CD4-positive, alpha-beta T cell treated with Interleukin-2 at 100 ng/mL for 4 hours (primary cell): ENCODE measurements around the gene GRIK1.

Source experiments
- DNase-seq: peaks from one replicate; pipeline ENCODE4 v3.0.0-alpha.2; 2020; ENCODE audit warnings: low spot score

The GRIK1 gene

GRCh38 chr21:29909571-29909970, 30.2 kb downstream of the GRIK1 start:
- no peak for DNase-seq

GRCh38 chr21:29904359-29905282, 35.2 kb downstream of the GRIK1 start:
- no peak for DNase-seq

DNA sequence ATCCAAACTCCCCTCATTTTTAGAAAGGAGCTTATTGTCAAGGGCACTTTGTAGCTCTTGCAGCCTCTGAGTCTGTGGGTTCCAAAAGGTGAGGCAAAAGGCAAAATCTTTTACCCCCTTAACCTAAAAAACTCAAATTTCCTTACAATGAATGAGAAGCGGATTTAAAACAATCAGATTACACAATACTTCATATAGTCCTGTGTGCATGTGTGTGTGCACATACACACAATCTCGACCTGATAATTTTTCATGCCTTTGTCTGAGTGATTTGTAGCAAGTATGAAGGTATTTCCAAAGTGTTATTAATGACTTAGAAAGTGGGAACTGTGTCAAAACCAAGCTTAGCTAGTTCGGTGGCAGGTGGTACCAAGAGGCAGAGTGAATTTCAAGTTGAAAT, 42.9 kb downstream of the GRIK1 start:
- DNase-seq: no peak

DNA sequence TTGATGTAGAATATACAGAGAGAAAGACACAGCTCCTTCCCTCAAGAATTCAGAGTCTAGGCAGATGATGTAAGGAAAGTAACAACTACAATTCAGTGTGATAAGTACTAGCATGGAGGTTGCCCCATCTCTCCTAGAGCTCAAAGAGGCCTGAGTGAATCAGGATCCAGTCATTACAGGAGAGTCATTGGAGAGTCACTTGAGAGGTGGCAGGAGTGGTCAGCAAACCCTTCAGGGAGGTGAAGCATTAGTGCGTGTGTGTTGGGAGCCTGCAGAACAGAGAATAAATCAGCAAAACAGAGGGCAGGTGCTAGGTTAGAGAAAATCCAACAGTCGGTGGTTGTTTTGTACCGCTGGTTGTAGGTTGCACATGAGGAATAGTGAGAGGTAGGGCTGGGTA, 46.1 kb downstream of the GRIK1 start:
- no peak for DNase-seq

DNA sequence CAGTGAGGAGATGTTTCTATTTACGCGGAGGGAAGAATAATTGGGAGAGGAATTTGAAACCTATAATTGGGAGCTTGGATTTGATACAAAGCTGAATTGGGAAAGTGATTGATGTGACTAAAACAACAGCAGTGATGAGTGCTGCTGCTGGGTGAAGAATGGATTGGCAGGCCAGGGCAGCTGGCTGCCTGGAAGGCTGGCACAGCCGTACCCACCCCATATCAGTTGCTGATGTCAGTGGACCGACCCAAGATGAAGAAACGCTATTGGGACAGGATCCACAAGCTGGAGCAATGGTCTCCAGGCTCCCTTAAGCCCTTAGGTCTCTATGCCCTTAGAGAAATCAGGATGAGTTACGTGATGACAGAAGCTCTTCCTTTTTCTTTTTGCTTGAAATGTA, 47.4 kb downstream of the GRIK1 start:
- DNase-seq: no peak

DNA sequence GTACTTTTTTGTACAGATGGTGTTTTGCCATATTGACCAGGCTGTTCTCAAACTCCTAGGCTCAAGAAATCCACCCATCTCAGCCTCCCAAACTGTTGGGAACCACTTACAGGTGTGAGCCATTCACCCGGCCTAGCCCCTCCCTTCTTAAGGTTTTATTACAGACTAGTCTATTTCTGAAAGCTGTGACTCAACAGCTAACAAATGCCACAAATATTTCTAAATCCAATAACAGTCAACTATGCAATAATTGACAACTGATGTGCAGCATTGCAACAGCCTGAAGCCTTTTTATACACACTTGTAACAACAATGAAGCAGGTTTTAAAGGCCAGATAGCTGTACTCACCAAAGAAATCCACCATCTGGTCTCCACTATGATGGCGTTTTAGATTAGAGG, 51.4 kb downstream of the GRIK1 start:
- no peak for DNase-seq

- no peak for DNase-seq
Measured at GRCh38 chr21:29887313-29888009, 52.3 kb downstream of the GRIK1 start.

- no peak for DNase-seq
Measured at GRCh38 chr21:29885491-29885890, 54.3 kb downstream of the GRIK1 start.

- DNase-seq: no peak
Measured at GRCh38 chr21:29875873-29876272, 63.9 kb downstream of the GRIK1 start.

DNA sequence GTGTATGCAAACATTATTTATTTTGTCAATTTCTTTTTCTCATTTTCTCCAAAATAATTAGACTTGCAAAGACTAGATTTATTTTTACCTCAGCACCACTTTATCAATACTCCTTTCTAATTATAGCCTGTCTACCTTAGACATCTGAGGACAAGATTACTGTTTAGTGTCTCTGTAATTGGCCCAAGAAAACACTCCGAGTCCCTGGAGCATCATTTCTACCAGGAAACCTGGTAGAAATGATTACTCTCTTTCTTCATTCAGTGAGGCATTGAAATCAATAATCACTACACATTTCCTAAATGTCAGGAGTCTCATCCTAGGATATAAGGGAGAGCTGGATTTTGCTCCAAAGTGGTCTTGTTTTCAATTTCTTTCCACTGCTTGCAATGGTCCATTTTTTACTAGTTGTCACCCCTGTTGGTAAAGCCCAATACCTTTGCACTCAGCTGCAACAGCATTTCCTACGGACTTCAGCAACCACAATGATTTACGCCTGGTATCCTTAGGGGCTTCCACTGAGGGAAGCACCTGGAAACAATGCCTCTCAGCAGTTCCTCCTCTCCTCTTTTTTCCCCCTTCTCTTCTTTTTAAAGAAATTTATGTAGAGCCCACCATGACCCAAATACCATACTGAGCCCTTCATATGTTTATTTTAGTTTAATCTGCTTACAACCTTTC, 64.6 kb downstream of the GRIK1 start:
- DNase-seq: no peak

DNA sequence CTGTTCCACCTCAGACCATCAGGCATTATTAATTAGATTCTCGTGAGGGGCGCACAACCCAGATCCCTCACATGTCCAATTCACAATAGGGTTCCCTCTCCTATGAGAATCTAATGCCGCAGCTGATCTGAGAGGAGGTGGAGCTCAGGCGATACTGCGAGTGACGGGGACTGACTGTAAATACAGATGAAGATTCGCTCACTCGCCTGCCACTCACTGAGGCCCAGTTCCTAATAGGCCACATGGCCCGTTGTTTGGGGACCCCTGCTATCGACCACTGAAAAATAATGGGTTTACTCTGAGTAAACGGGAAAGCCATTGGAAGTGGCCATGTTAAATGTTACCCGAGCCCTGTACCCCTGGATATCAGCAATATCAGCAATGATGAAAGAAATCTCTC, 65.9 kb downstream of the GRIK1 start:
- DNase-seq: no peak

DNA sequence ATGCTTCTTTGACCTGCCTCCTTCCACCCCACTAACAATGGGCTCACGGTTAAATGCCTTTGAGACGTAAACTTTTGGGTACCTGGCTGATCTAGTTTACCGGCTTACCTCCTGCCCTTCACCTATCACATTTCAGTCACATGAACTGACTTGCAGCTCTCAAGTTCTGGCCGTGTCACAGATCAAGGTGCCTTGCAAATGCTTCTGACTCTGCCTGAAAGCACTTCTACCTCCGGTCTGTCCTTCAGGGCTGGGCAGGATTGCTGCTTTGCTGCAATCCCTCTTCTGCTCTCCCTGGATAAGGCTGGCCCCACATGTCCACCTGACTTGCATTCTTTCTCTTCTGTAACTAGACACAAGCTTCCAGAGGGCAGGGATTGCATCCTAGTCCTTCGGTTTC, 69.0 kb downstream of the GRIK1 start:
- DNase-seq: no peak

DNA sequence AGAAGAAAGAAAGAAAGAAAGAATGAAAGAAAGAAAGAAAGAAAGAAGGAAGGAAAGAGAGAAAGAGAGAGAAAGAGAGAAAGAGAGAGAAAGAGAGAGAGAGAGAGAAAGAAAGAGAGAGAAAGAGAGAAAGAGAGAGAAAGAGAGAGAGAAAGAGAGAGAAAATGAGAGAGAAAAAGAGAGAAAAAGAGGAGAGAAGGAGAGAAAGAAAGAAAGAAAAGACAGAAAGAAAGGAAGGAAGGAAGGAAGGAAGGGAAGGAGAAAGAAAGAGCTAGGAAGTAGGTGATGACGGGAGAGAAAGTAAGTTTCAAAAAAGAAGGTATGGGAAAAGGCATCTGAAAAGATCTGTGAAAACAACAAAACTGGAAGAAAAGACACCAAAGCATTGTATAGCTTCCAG, 72.0 kb downstream of the GRIK1 start:
- no peak for DNase-seq

GRCh38 chr21:29860346-29860745, 79.5 kb downstream of the GRIK1 start:
- no peak for DNase-seq

DNA sequence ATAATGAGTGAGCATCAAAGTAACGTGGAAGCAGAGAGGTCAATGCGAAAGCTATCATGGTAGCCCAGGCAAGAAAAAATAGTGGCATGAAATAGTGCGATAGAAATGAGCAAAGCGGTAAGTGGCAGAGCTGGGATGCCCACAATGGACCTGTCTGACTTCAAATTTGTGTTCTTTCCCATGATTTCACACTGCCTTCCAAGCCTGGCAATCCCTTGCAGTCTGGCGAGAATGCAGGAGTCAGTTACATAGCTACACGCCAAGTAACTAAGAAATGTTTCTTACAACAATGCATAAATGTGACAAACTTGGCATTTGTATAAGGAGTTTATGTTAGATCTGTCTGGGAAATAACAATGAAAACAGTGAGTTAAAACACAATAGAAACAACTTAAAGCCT, 82.6 kb downstream of the GRIK1 start:
- DNase-seq: no peak

GRCh38 chr21:29854795-29855194, 85.0 kb downstream of the GRIK1 start:
- no peak for DNase-seq

DNA sequence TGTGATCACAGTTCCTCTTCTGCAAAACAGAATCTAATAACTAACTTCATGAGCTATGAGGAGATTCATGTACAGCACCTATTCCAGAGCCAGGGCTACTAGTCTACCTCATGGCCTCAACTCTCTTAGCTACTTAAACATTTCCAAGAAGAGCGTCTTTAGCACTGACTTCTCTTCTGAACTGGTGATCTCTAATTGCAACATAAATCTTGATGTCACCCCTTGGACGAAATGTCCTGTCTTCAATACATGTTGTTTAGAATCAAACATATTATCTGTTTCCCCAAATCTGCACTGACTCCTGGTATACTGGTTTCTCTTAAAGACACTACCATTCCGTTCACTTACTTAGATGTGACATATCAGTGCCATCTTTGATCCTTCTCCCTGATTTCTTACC, 88.2 kb downstream of the GRIK1 start:
- no peak for DNase-seq

DNA sequence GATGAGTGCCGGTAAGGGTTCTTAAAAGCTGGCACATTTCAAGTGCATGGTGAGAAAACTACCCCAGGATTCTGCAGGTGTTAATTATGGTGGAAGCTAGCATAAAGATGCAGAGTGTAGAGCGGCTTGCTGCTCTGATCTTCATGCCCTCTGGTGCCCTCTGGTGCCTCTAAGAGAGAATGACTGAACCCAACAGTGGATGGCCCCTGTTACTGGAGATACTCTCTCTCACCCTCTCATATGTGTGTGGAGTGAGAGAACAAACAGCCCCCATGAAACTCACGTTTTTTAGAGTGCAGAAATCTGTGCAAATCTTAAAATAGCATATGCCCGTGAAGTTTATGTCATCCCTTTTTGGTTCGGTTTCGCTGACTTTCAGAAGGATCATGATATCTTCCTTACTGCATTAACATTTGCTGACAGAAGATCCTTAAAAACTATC, 90.0 kb downstream of the GRIK1 start:
- peak; percentile 55 for DNase-seq

DNA sequence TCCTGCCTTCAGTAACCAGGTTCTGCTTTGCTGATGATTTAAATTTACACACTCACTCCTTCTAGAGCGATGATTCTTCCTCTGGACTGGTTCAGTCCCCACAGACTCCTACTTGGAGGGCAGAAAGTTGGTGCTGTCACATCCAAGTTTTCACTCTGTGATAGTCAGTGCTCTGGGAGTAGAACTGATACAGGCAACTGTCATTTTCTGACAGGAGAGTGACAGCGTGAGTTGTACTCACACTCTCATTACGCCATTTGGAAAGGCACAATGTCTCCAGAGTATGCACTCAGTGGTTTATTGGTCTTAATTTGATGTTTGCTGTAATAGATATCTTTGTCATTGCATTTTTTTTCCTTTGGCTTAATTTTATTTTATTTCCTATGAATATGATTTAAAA, 96.0 kb downstream of the GRIK1 start:
- no peak for DNase-seq

GRCh38 chr21:29834617-29835016, 105.2 kb downstream of the GRIK1 start:
- no peak for DNase-seq

GRCh38 chr21:29832217-29832616, 107.6 kb downstream of the GRIK1 start:
- DNase-seq: no peak

- DNase-seq: no peak
Measured at GRCh38 chr21:29829564-29830275, 110.1 kb downstream of the GRIK1 start.
